Hepatocyte (in vitro differentiated cells): ENCODE data around the gene PLBD2. TPM values are rescaled to one million over a fixed set of nuclear protein-coding genes. Genes with fewer than 3 reads are reported as not detected.

Experiments
- DNase-seq: peaks from one replicate; pipeline ENCODE4 v3.0.0-alpha.2; 2016; ENCODE audit warnings: low spot score
- H2AFZ ChIP-seq: fragments of 200-600 bp; sonication (generic); 2 replicates; pipeline ENCODE4 v1.6.0; 2016; ENCODE audit warnings: antibody characterized with exemption, mild to moderate bottlenecking
- H3K27ac ChIP-seq: fragments of 200-600 bp; sonication (generic); 2 replicates; pipeline ENCODE4 v1.5.1; 2016; ENCODE audit warnings: mild to moderate bottlenecking
- H3K27me3 ChIP-seq: fragments of 200-600 bp; sonication (generic); 2 replicates; pipeline ENCODE4 v1.6.1; 2016
- H3K36me3 ChIP-seq: fragments of 200-600 bp; sonication (generic); replicated peaks from 2 replicates; pipeline ENCODE4 v1.5.1; 2016; ENCODE audit warnings: low read depth; ENCODE audit not compliant: insufficient read depth
- H3K4me1 ChIP-seq: fragments of 200-600 bp; sonication (generic); 2 replicates; pipeline ENCODE4 v1.5.1; 2016; ENCODE audit warnings: mild to moderate bottlenecking, moderate library complexity; ENCODE audit not compliant: insufficient read depth
- H3K4me2 ChIP-seq: fragments of 200-600 bp; sonication (generic); 2 replicates; pipeline ENCODE4 v1.6.0; 2016
- H3K4me3 ChIP-seq: fragments of 200-600 bp; sonication (generic); 2 replicates; pipeline ENCODE4 v1.5.1; 2016; ENCODE audit warnings: mild to moderate bottlenecking
- H3K79me2 ChIP-seq: fragments of 200-600 bp; sonication (generic); 2 replicates; pipeline ENCODE4 v1.6.0; 2017; ENCODE audit warnings: mild to moderate bottlenecking
- H3K9me2 ChIP-seq: fragments of 200-600 bp; sonication (generic); replicated peaks from 2 replicates; pipeline ENCODE4 v1.6.0; 2017; ENCODE audit warnings: mild to moderate bottlenecking; ENCODE audit not compliant: insufficient read depth
- H3K9me3 ChIP-seq: fragments of 200-600 bp; sonication (generic); 2 replicates; pipeline ENCODE4 v1.5.1; 2016; ENCODE audit warnings: low read depth, mild to moderate bottlenecking
- H4K20me1 ChIP-seq: fragments of 200-600 bp; sonication (generic); 2 replicates; pipeline ENCODE4 v1.6.0; 2016; ENCODE audit warnings: mild to moderate bottlenecking; ENCODE audit not compliant: insufficient read depth, poor library complexity, severe bottlenecking
- CTCF ChIP-seq: fragments of 200-600 bp; sonication (generic); IDR thresholded peaks from 2 replicates; pipeline ENCODE4 v1.5.1; 2016; ENCODE audit warnings: antibody characterized with exemption, mild to moderate bottlenecking; ENCODE audit not compliant: poor library complexity
- EZH2 ChIP-seq: fragments of 200-600 bp; sonication (generic); IDR thresholded peaks from 2 replicates; pipeline ENCODE4 v1.6.1; 2016; ENCODE audit warnings: antibody characterized with exemption, mild to moderate bottlenecking, borderline replicate concordance
- EZH2phosphoT487 ChIP-seq: fragments of 200-600 bp; sonication (generic); IDR thresholded peaks from one replicate; pipeline ENCODE4 v1.6.1; 2018; ENCODE audit warnings: antibody characterized with exemption, mild to moderate bottlenecking, low read depth, moderate library complexity; ENCODE audit not compliant: unreplicated experiment, severe bottlenecking
- WGBS: methylation state at CpG from one replicate; pipeline ENCODE4 v1.1.6; 2016; ENCODE audit warnings: low lambda C conversion rate; ENCODE audit errors: missing lambda C conversion rate; 5-methylcytosine and 5-hydroxymethylcytosine counted together
- polyA plus RNA-seq: library from polyadenylated mRNA; unstranded; fragments of >200 nt; fragmentation: Nextera tagmentation; extraction: Ambion mirVana; gene quantifications from 2 replicates; pipeline ENCODE4 v1.2.1, GENCODE V29; 2016
- total RNA-seq: library from RNA; depleted of rRNA; stranded (reverse); fragments of >200 nt; gene quantifications from 2 replicates; pipeline ENCODE4 v1.2.3, GENCODE V29; 2014

The PLBD2 gene
- total and polyA plus RNA-seq, 2 experiments from 2014 or later: 32.5 to 47.6 TPM

- Histone ChIP-seq H3K79me2 (no peaks in the 10 kb centered on the region), H3K27me3 (no peaks in the 10 kb centered on the region), H3K36me3 (no peaks in the 10 kb centered on the region), H3K4me1 (no peaks in the 10 kb centered on the region), H3K4me3 (no peak overlapping the region), H4K20me1 (no peaks in the 10 kb centered on the region), H2AFZ (no peak overlapping the region), H3K4me2 (no peak overlapping the region), H3K27ac (no peak overlapping the region), H3K9me2 (no peaks in the 10 kb centered on the region), H3K9me3 (no peaks in the 10 kb centered on the region)
- TF ChIP-seq CTCF: no peak
- TF ChIP-seq EZH2phosphoT487: no peak
- no peak for TF ChIP-seq EZH2
- no peak for DNase-seq
- 99% methylated on average over 4 of the region's 4 CpGs for whole genome bisulfite sequencing
Measured at GRCh38 chr12:113318046-113318656, 40.2 kb upstream of the PLBD2 start.

GRCh38 chr12:113318900-113319628 is 39.3 kb upstream of the PLBD2 start:
- H3K27ac ChIP-seq: no peak overlapping the region

GRCh38 chr12:113320401-113320800 is 38.0 kb upstream of the PLBD2 start:
- no peak overlapping the region for H3K4me3 ChIP-seq
- TF ChIP-seq EZH2phosphoT487: no peak
- TF ChIP-seq EZH2: no peak
- no peak for TF ChIP-seq CTCF
- WGBS: 93% methylated on average over 11 of the region's 12 CpGs
- H3K4me1 ChIP-seq: no peaks in the 10 kb centered on the region
- H3K27me3 ChIP-seq: no peaks in the 10 kb centered on the region
- H3K79me2 ChIP-seq: no peaks in the 10 kb centered on the region
- no peaks in the 10 kb centered on the region for H3K9me2 ChIP-seq
- DNase-seq: no peak
- no peaks in the 10 kb centered on the region for H3K36me3 ChIP-seq
- no peaks in the 10 kb centered on the region for H3K9me3 ChIP-seq
- H4K20me1 ChIP-seq: no peaks in the 10 kb centered on the region
- H3K4me2 ChIP-seq: no peak overlapping the region
- no peak overlapping the region for H2AFZ ChIP-seq
- no peak overlapping the region for H3K27ac ChIP-seq

More at GRCh38 chr12:113318900-113319628, 39.3 kb upstream of the PLBD2 start:
- TF ChIP-seq EZH2 (no peak), EZH2phosphoT487 (no peak), CTCF (no peak)
- H3K36me3 ChIP-seq: no peaks in the 10 kb centered on the region
- no peak overlapping the region for H2AFZ ChIP-seq
- H3K79me2 ChIP-seq: no peaks in the 10 kb centered on the region
- WGBS: 88% methylated on average over 15 of the region's 15 CpGs
- H3K27me3 ChIP-seq: no peaks in the 10 kb centered on the region
- no peaks in the 10 kb centered on the region for H3K9me3 ChIP-seq
- no peaks in the 10 kb centered on the region for H3K4me1 ChIP-seq
- H3K4me2 ChIP-seq: no peak overlapping the region
- no peak for DNase-seq
- H3K4me3 ChIP-seq: no peak overlapping the region
- no peaks in the 10 kb centered on the region for H4K20me1 ChIP-seq
- no peaks in the 10 kb centered on the region for H3K9me2 ChIP-seq
